Measurements from ENCODE around the gene ESRRG. TPM values are rescaled to one million over a fixed set of nuclear protein-coding genes. Genes with fewer than 3 reads are reported as not detected.

Gene ESRRG
- total and polyA plus RNA-seq, 2 donors (not counting 3 experiments of a cell fraction or from before 2014, with no cell fraction given): not detected

DNA sequence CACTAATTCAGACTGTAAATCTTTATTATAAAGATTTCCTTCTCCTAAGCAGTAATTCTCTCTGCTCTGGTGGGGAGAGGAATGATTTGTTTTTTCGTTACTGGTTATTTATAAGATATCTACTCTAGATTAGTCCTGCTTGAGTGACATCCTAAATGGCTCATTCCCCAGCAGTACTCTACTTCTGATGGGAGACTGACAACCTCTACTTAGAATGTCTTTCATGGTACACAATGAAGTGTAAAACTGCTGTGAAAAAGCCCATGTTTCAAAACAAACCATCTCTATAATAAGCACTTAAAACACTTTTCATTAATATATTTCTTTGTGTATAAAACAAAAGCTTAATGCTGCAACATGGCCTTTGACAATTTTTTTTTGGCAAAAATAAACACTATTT lies 33.9 kb upstream of the ESRRG start:
- Histone ChIP-seq H3K27me3 (ENCODE audit: control insufficient read depth in 2 of 2, insufficient read depth in 2 of 2, low read length in 2 of 2) (no peaks in the 10 kb centered on the region), H3K36me3 (ENCODE audit: control insufficient read depth in 2 of 2, extremely low read depth in 1 of 2, insufficient read depth in 2 of 2, low read length in 2 of 2) (no peaks in the 10 kb centered on the region), H4K20me1 (replicated peaks; ENCODE audit: control insufficient read depth, extremely low read depth, insufficient read depth, low read length) (no peaks in the 10 kb centered on the region), H3K9ac (replicated peaks; ENCODE audit: extremely low read depth, insufficient read depth, low read length) (no peak overlapping the region), H3K4me1 (ENCODE audit: control insufficient read depth, extremely low read depth, insufficient read depth, low read length) (no peaks in the 10 kb centered on the region), H3K79me2 (ENCODE audit: control insufficient read depth, insufficient read depth, low read length) (no peaks in the 10 kb centered on the region), H3K4me2 (ENCODE audit: insufficient read depth, low read length) (no peak overlapping the region), H3K4me3 (replicated peaks in 1 of 3; ENCODE audit: insufficient read depth in 1 of 3, low read depth in 1 of 3, low read length in 3 of 3) (no peak overlapping the region), H3K9me3 (replicated peaks; ENCODE audit: control insufficient read depth, insufficient read depth, low read length) (peaks cover 3% of the 10 kb centered on the region), H3K27ac (ENCODE audit: insufficient read depth, low read depth, low read length) (no peak overlapping the region), H3K9me1 (replicated peaks; ENCODE audit: control insufficient read depth, extremely low read depth, insufficient read depth, low read length) (no peaks in the 10 kb centered on the region), H2AFZ (ENCODE audit: low read depth, low read length) (no peak overlapping the region)
- intact Hi-C loops (cut with micrococcal nuclease) (loop anchor here (10.0 kb wide), 1 partner anchor 1408 kb away; no protein-coding TSS in a partner anchor), dilution Hi-C loops (cut with MboI; ENCODE audit: extremely low pct_ligation_motif_present, low sequenced_read_pairs) (no loop called here)
- DNase-seq (ENCODE audit: low read depth, low spot score): no peak
- no peak for FAIRE-seq
- no peak for TF ChIP-seq JUN (IDR thresholded peaks at IDR 0.05; ENCODE audit: borderline replicate concordance, insufficient read depth, insufficient read length, low read depth)
- no peak for TF ChIP-seq MYC (IDR thresholded peaks at IDR 0.05; ENCODE audit: low read depth, low read length)
- TF ChIP-seq, protein P1, sequence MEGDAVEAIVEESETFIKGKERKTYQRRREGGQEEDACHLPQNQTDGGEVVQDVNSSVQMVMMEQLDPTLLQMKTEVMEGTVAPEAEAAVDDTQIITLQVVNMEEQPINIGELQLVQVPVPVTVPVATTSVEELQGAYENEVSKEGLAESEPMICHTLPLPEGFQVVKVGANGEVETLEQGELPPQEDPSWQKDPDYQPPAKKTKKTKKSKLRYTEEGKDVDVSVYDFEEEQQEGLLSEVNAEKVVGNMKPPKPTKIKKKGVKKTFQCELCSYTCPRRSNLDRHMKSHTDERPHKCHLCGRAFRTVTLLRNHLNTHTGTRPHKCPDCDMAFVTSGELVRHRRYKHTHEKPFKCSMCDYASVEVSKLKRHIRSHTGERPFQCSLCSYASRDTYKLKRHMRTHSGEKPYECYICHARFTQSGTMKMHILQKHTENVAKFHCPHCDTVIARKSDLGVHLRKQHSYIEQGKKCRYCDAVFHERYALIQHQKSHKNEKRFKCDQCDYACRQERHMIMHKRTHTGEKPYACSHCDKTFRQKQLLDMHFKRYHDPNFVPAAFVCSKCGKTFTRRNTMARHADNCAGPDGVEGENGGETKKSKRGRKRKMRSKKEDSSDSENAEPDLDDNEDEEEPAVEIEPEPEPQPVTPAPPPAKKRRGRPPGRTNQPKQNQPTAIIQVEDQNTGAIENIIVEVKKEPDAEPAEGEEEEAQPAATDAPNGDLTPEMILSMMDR (IDR thresholded peaks at IDR 0.05; ENCODE audit: extremely low read depth in 1 of 2, insufficient read depth in 1 of 2, low read depth in 1 of 2, low read length in 2 of 2): no peak
- TF ChIP-seq FOS (IDR thresholded peaks at IDR 0.05; ENCODE audit: borderline replicate concordance, insufficient read depth, low read length): no peak
- TF ChIP-seq, protein P2, sequence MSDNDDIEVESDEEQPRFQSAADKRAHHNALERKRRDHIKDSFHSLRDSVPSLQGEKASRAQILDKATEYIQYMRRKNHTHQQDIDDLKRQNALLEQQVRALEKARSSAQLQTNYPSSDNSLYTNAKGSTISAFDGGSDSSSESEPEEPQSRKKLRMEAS (IDR thresholded peaks at IDR 0.05; ENCODE audit: insufficient read depth, insufficient read length): no peak
- TF ChIP-seq POLR2AphosphoS5 (IDR thresholded peaks at IDR 0.05; ENCODE audit: insufficient read depth, low read depth, low read length): no peak
- no peak for TF ChIP-seq GATA2 (IDR thresholded peaks at IDR 0.05; ENCODE audit: insufficient read depth, insufficient read length, low read depth, low read length)
- TF ChIP-seq POLR2A (IDR thresholded peaks at IDR 0.05; ENCODE audit: low read depth, low read length): no peak
- no peak for TF ChIP-seq EZH2 (IDR thresholded peaks at IDR 0.05; ENCODE audit: borderline replicate concordance, low read depth, low read length, severe bottlenecking)
- ChIA-PET POLR2A (no interaction called here), CTCF (no interaction called here)
- no TSS peak for BruUV-seq (replicated peaks)
